Activated CD8-positive, alpha-beta memory T cell treated with anti-CD3 and anti-CD28 coated beads, Interleukin-2, amount 50 U/mL, for 1 hour (primary cell): Measurements from ENCODE around the gene ALDH1A2.
"Not testable (repeated sequence)": the region's sequence is repeated elsewhere in the genome, so short reads cannot be mapped to it uniquely, and the experiment has no call there.

ENCODE experiments used
- DNase-seq: peaks from one replicate; pipeline ENCODE4 v3.0.0-alpha.2; 2020; ENCODE audit errors: extremely low read depth

Gene ALDH1A2

GRCh38 chr15:58040150-58040549 lies 25.4 kb downstream of the ALDH1A2 start:
- no peak for DNase-seq

GRCh38 chr15:58039079-58040035 lies 26.2 kb downstream of the ALDH1A2 start:
- DNase-seq: no peak

- no peak for DNase-seq
Observed at GRCh38 chr15:58038426-58039078, 27.0 kb downstream of the ALDH1A2 start.

GRCh38 chr15:58037723-58038301 lies 27.7 kb downstream of the ALDH1A2 start:
- DNase-seq: no peak

GRCh38 chr15:58036579-58036978 lies 28.9 kb downstream of the ALDH1A2 start:
- no peak for DNase-seq

- DNase-seq: not testable (repeated sequence)
Observed at GRCh38 chr15:58028392-58028791, 37.1 kb downstream of the ALDH1A2 start.

GRCh38 chr15:58026552-58026951 lies 39.0 kb downstream of the ALDH1A2 start:
- DNase-seq: no peak

GRCh38 chr15:58026051-58026450 lies 39.5 kb downstream of the ALDH1A2 start:
- DNase-seq: no peak

GRCh38 chr15:58021332-58022230 lies 43.9 kb downstream of the ALDH1A2 start:
- no peak for DNase-seq

GRCh38 chr15:58019503-58020376 lies 45.8 kb downstream of the ALDH1A2 start:
- no peak for DNase-seq

GRCh38 chr15:58017869-58018268 lies 47.6 kb downstream of the ALDH1A2 start:
- no peak for DNase-seq

GRCh38 chr15:58016581-58017175 lies 48.8 kb downstream of the ALDH1A2 start:
- DNase-seq: no peak

GRCh38 chr15:58015565-58015964 lies 49.9 kb downstream of the ALDH1A2 start:
- no peak for DNase-seq

GRCh38 chr15:58014470-58014869 lies 51.0 kb downstream of the ALDH1A2 start:
- DNase-seq: no peak

GRCh38 chr15:58014040-58014439 lies 51.5 kb downstream of the ALDH1A2 start:
- DNase-seq: no peak

- DNase-seq: no peak
Observed at GRCh38 chr15:58010983-58011382, 54.5 kb downstream of the ALDH1A2 start.

- no peak for DNase-seq
Observed at GRCh38 chr15:58003810-58004209, 61.7 kb downstream of the ALDH1A2 start.

GRCh38 chr15:58002338-58003126 lies 63.0 kb downstream of the ALDH1A2 start:
- DNase-seq: no peak

GRCh38 chr15:57999699-58000098 lies 65.8 kb downstream of the ALDH1A2 start:
- not testable (repeated sequence) for DNase-seq
